GM13976 (cell line): ENCODE results near the gene SLC25A22.

Source experiments
- DNase-seq: peaks from one replicate; pipeline ENCODE4 v3.0.0; 2012; ENCODE audit warnings: low spot score
- in situ Hi-C: fragments of 300-500 bp; cut with MboI; formaldehyde crosslinking; loops from one replicate; pipeline ENCODE4 v1.12.0; 2022; ENCODE audit warnings: low sequenced_read_pairs, mixed read lengths, inconsistent platforms; ENCODE audit not compliant: unreplicated experiment
- TF ChIP-seq, protein P1 (sequence below): IDR thresholded peaks from 2 replicates; pipeline ENCODE4 v1.5.1; 2012; ENCODE audit warnings: borderline replicate concordance, mild to moderate bottlenecking; ENCODE audit not compliant: insufficient read depth; ENCODE audit errors: extremely low read depth, missing control alignments, control extremely low read depth

The SLC25A22 gene

DNA sequence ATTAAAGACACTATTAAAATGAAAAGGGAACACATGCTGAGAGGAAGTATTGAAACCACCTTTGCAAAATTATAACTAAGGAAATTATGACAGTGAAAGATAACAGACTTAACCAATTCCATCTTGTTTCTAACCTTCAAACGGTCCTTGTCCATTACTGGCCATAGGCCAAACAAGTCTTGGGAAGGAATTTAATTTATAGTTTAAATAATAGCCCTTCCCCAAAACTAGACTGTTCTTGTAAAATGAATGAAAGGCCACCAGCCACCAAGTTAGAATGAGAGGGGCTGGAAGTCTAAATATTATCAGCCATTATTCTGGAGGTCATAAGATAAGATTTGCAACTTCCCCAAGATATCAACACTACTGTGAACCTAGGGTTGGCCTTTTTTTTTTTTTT, 52.7 kb downstream of the SLC25A22 start:
- no peak for DNase-seq

DNA sequence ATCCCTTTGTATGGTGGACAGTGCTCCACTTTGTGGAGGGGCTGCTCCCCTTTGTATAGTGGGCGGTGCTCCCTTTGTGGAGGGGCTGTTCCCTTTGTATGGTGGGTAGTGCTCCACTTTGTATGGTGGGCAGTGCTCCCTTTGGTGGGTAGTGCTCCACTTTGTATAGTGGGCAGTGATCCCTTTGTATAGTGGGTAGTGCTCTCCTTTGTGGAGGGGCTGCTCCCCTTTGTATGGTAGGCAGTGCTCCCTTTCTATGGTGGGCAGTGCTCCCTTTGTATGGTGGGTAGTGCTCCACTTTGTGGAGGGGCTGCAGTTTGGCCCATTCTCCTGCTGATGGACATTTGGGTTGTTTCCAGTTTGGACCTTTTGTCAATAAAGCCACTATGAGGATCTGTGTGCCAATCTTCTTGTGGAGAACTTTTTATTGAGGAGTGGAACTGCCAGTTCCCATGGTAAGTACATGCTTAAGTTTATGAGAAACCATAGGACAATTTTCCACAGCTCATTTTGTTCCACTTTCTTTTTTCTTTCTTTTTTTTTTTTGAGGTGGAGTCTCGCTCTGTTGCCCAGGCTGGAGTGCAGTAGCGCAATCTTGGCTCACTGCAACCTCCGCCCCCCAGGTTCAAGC, 55.4 kb downstream of the SLC25A22 start:
- in situ Hi-C loops = no loop called here

More for the DNA sequence above, 52.7 kb downstream of the SLC25A22 start:
- TF ChIP-seq, protein P1, sequence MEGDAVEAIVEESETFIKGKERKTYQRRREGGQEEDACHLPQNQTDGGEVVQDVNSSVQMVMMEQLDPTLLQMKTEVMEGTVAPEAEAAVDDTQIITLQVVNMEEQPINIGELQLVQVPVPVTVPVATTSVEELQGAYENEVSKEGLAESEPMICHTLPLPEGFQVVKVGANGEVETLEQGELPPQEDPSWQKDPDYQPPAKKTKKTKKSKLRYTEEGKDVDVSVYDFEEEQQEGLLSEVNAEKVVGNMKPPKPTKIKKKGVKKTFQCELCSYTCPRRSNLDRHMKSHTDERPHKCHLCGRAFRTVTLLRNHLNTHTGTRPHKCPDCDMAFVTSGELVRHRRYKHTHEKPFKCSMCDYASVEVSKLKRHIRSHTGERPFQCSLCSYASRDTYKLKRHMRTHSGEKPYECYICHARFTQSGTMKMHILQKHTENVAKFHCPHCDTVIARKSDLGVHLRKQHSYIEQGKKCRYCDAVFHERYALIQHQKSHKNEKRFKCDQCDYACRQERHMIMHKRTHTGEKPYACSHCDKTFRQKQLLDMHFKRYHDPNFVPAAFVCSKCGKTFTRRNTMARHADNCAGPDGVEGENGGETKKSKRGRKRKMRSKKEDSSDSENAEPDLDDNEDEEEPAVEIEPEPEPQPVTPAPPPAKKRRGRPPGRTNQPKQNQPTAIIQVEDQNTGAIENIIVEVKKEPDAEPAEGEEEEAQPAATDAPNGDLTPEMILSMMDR = no peak
- in situ Hi-C loops = no loop called here

DNA sequence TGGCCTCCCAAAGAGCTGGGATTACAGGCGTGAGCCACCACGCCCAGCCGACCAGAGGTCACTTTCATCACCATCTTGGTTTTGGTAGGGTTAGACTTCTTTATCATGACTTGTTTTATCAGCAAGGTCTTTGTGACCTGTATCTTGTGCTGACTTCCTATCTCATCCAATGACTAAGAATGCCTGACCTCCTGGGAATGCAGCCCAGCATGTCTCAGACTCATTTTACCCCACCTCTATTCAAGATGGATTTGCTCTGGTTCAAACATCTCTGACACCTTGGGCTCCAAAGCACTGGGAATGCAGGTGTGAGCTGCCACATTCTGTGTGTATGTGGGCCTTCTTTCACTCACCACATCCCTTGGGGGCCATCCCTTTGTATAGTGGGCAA, 55.9 kb downstream of the SLC25A22 start:
- TF ChIP-seq, protein P1 = no peak
- in situ Hi-C loops = no loop called here

More for the DNA sequence above, 55.4 kb downstream of the SLC25A22 start:
- TF ChIP-seq, protein P1 = no peak
- DNase-seq = no peak

More for the DNA sequence above, 55.9 kb downstream of the SLC25A22 start:
- no peak for DNase-seq
